Endodermal cell (in vitro differentiated cells): ENCODE data around the gene DENND5B. TPM values are rescaled to one million over a fixed set of nuclear protein-coding genes. Genes with fewer than 3 reads are reported as not detected.

ENCODE experiments used
- DNase-seq: peaks from one replicate; pipeline ENCODE4 v3.0.0-alpha.2; 2017
- H3K27ac ChIP-seq: 2 replicates; pipeline ENCODE4 v1.5.1; 2013; ENCODE audit warnings: mild to moderate bottlenecking, low read depth, low read length, moderate library complexity
- H3K27me3 ChIP-seq: 2 replicates; pipeline ENCODE4 v1.6.1; 2013; ENCODE audit warnings: mild to moderate bottlenecking, low read length, moderate library complexity; ENCODE audit not compliant: insufficient read depth, control insufficient read depth, poor library complexity, severe bottlenecking
- H3K36me3 ChIP-seq: 2 replicates; pipeline ENCODE4 v1.7.0; 2013; ENCODE audit warnings: mild to moderate bottlenecking, low read length, moderate library complexity; ENCODE audit not compliant: control insufficient read depth, insufficient read depth
- H3K4me1 ChIP-seq: one replicate; pipeline ENCODE4 v1.7.0; 2013; ENCODE audit warnings: low read length; ENCODE audit not compliant: control insufficient read depth, insufficient read depth
- H3K4me3 ChIP-seq: 2 replicates; pipeline ENCODE4 v1.5.1; 2013; ENCODE audit warnings: mild to moderate bottlenecking, low read length, moderate library complexity
- H3K9ac ChIP-seq: 2 replicates; pipeline ENCODE4 v1.6.1; 2013; ENCODE audit warnings: mild to moderate bottlenecking, low read length, moderate library complexity; ENCODE audit not compliant: poor library complexity, severe bottlenecking; ENCODE audit errors: extremely low read depth
- H3K9me3 ChIP-seq: 2 replicates; pipeline ENCODE4 v1.6.1; 2013; ENCODE audit warnings: mild to moderate bottlenecking, low read length, moderate library complexity; ENCODE audit not compliant: control insufficient read depth
- H3K27ac Mint-ChIP-seq: 2 replicates; pipeline ENCODE4 v1.8.0; 2020; ENCODE audit warnings: mixed read lengths
- H3K27me3 Mint-ChIP-seq: 2 replicates; pipeline ENCODE4 v1.8.0; 2021; ENCODE audit warnings: mild to moderate bottlenecking, mixed read lengths; ENCODE audit not compliant: insufficient read depth
- H3K36me3 Mint-ChIP-seq: 2 replicates; pipeline ENCODE4 v1.8.0; 2020; ENCODE audit warnings: low read depth, mixed read lengths
- H3K4me1 Mint-ChIP-seq: 2 replicates; pipeline ENCODE4 v1.8.0; 2020; ENCODE audit warnings: mixed read lengths
- H3K4me3 Mint-ChIP-seq: 2 replicates; pipeline ENCODE4 v1.8.0; 2020; ENCODE audit warnings: mild to moderate bottlenecking, moderate library complexity, mixed read lengths
- H3K9me3 Mint-ChIP-seq: 2 replicates; pipeline ENCODE4 v1.8.0; 2020; ENCODE audit warnings: mild to moderate bottlenecking, mixed read lengths
- CTCF ChIP-seq: fragments of 200-600 bp; sonication (generic); conservative IDR thresholded peaks from 2 replicates; pipeline ENCODE4 v1.5.0; 2021; ENCODE audit warnings: antibody characterized with exemption, mild to moderate bottlenecking
- WGBS, 2 experiments: methylation state at CpG; one replicate each; pipeline versions ENCODE4 v1.1.5 to v1.1.7; 2013; ENCODE audit warnings: missing lambda C conversion rate in 2 of 2, mixed read lengths in 1 of 2; ENCODE audit not compliant: insufficient coverage in 1 of 2, insufficient read length in 1 of 2; 5-methylcytosine and 5-hydroxymethylcytosine counted together
- total RNA-seq, 2 donors: library from RNA; stranded (reverse); fragmentation: NEBNext Ultra II Directional in 1 of 2; extraction: Animal tissue kit (Norgen Biotek cat#: 25700) in 1 of 2; gene quantifications; 2 replicates in 1 of 2; 3 replicates in 1 of 2; pipeline ENCODE4 v1.2.1, GENCODE V29; 2021

The DENND5B gene
- total RNA-seq, 2 donors from 2014 or later = 24.5 to 34.2 TPM

- H3K9me3 Mint-ChIP-seq = no peaks in the 10 kb centered on the region
- H3K27ac ChIP-seq = no peak overlapping the region
- no peak for DNase-seq
- WGBS, 2 experiments = 93 to 100% methylated on average over 1 to 2 of the region's 2 CpGs
- no peak overlapping the region for H3K4me3 Mint-ChIP-seq
- H3K4me3 ChIP-seq = no peak overlapping the region
- H3K4me1 ChIP-seq = no peaks in the 10 kb centered on the region
- peaks cover 32% of the 10 kb centered on the region for H3K36me3 Mint-ChIP-seq
- no peaks in the 10 kb centered on the region for H3K27me3 Mint-ChIP-seq
- no peaks in the 10 kb centered on the region for H3K27me3 ChIP-seq
- H3K9ac ChIP-seq = no peak overlapping the region
- no peak for TF ChIP-seq CTCF
- H3K4me1 Mint-ChIP-seq = no peaks in the 10 kb centered on the region
- no peaks in the 10 kb centered on the region for H3K9me3 ChIP-seq
- H3K36me3 ChIP-seq = peaks cover 9% of the 10 kb centered on the region
- no peak overlapping the region for H3K27ac Mint-ChIP-seq
These were observed 134.4 kb downstream of the DENND5B start for GRCh38 chr12:31456562-31456961.

- Histone ChIP-seq H3K4me3 (no peak overlapping the region), H3K9me3 (no peaks in the 10 kb centered on the region), H3K9ac (no peak overlapping the region), H3K36me3 (no peaks in the 10 kb centered on the region), H3K27me3 (no peaks in the 10 kb centered on the region), H3K27ac (no peak overlapping the region), H3K4me1 (no peaks in the 10 kb centered on the region)
- 79% methylated on average over 2 of the region's 2 CpGs; no CpG with 5 or more reads in 1 of the 2 experiments for WGBS, 2 experiments
- no peak for TF ChIP-seq CTCF
- no peaks in the 10 kb centered on the region for H3K27me3 Mint-ChIP-seq
- DNase-seq = no peak
- H3K27ac Mint-ChIP-seq = no peak overlapping the region
- H3K4me3 Mint-ChIP-seq = no peak overlapping the region
- H3K4me1 Mint-ChIP-seq = peaks cover 9% of the 10 kb centered on the region
- no peaks in the 10 kb centered on the region for H3K9me3 Mint-ChIP-seq
- peaks cover 20% of the 10 kb centered on the region for H3K36me3 Mint-ChIP-seq
These were observed 146.2 kb downstream of the DENND5B start for GRCh38 chr12:31444736-31445135.

GRCh38 chr12:31440586-31440985 lies 150.3 kb downstream of the DENND5B start:
- Histone ChIP-seq H3K27ac (no peak overlapping the region), H3K4me1 (no peaks in the 10 kb centered on the region), H3K4me3 (no peak overlapping the region), H3K9ac (no peak overlapping the region), H3K27me3 (no peaks in the 10 kb centered on the region), H3K9me3 (no peaks in the 10 kb centered on the region), H3K36me3 (no peaks in the 10 kb centered on the region)
- TF ChIP-seq CTCF = no peak
- WGBS, 2 experiments = 88 to 92% methylated on average over 2 to 4 of the region's 4 CpGs
- DNase-seq = no peak
- no peak overlapping the region for H3K4me3 Mint-ChIP-seq
- H3K27ac Mint-ChIP-seq = no peak overlapping the region
- H3K36me3 Mint-ChIP-seq = peaks cover 3% of the 10 kb centered on the region
- H3K4me1 Mint-ChIP-seq = peaks cover 2% of the 10 kb centered on the region
- H3K27me3 Mint-ChIP-seq = no peaks in the 10 kb centered on the region
- no peaks in the 10 kb centered on the region for H3K9me3 Mint-ChIP-seq
